ENCODE data around the gene HUNK.

The HUNK gene

DNA sequence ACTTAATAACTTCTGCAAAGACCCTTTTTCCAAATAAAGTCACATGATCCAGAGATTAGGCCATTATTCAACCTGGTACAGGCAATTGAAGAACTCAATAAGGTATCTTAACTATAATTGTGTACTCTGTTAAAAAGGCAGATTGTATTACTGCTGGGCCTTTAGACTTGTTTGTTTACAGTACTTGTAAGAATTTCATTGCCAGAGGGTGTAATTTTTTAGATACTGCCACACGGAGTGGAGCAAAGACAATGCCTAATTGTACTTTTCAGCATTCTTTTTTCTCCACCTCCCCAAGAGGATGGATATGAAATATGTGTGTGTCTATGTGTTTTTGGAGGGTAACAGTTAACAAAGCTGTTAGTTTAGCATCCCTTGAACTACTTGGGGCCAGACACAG is 47.5 kb downstream of the HUNK start:
- no peak overlapping the region for H3K4me3 ChIP-seq (ENCODE audit: low read depth, low read length)
- TF ChIP-seq, protein P1, sequence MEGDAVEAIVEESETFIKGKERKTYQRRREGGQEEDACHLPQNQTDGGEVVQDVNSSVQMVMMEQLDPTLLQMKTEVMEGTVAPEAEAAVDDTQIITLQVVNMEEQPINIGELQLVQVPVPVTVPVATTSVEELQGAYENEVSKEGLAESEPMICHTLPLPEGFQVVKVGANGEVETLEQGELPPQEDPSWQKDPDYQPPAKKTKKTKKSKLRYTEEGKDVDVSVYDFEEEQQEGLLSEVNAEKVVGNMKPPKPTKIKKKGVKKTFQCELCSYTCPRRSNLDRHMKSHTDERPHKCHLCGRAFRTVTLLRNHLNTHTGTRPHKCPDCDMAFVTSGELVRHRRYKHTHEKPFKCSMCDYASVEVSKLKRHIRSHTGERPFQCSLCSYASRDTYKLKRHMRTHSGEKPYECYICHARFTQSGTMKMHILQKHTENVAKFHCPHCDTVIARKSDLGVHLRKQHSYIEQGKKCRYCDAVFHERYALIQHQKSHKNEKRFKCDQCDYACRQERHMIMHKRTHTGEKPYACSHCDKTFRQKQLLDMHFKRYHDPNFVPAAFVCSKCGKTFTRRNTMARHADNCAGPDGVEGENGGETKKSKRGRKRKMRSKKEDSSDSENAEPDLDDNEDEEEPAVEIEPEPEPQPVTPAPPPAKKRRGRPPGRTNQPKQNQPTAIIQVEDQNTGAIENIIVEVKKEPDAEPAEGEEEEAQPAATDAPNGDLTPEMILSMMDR (IDR thresholded peaks at IDR 0.05; ENCODE audit: low read depth, low read length) = no peak

DNA sequence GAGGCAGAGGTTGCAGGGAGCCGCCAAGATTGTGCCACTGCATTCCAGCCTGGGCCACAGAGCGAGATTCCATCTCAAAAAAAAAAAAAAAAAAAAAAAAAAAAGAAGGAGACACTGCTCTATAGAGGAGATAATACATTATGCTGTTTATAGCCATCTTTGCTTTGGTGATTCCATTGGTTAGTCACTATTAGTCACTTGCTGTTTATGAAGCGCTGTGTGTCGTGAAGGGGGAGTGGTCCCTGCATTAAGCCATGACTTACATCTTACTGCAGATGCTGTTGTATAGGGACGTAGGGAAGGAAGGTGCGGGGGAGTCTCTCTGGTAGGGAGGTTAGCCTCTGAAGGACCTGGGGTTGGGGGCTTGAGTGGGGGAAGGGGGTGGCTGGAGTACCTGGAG is 48.3 kb downstream of the HUNK start:
- TF ChIP-seq, protein P1 (IDR thresholded peaks at IDR 0.05; ENCODE audit: low read depth, low read length) = no peak
- H3K4me3 ChIP-seq (ENCODE audit: low read depth, low read length) = no peak overlapping the region

DNA sequence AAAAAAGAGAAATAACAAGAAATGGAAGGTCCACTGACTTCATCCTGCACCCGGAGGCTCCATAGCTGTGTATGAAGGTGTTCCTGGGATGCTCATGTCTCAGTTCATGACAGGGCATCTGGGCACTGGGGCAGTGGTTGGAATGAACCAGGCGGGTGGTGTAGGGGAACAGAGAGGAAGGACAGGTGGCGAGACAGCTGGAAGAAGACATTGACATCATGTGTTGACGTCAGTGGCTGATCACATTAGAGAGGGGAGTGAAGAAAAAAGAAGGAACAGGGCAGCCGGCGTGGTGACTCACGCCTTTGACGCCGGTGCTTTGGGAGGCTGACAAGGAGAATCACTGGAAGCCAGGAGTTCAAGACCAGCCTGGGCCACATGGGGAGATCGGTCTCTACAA is 50.1 kb downstream of the HUNK start:
- H3K4me3 ChIP-seq (ENCODE audit: low read depth, low read length) = no peak overlapping the region
- TF ChIP-seq, protein P1 (IDR thresholded peaks at IDR 0.05; ENCODE audit: low read depth, low read length) = no peak

DNA sequence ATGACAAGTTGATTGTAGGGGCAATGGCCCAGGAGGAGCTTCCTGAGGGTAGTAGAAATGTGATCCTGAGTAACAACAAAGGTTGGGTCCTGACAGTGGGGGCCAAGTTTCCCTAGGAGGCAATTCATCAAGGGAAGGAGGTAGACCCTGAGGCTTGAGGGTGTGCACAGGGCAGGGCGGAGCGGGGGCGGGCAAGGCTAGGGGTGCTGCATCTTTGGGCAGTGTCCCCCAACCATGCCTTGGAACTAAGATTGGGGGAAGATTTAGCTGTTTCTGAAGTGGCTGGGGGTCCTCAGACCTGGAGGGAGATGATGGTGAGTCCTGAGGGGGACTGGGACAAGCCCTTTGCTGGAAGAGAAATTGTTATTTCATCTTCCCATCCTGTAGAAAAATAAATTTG is 50.9 kb downstream of the HUNK start:
- H3K4me3 ChIP-seq (ENCODE audit: low read depth, low read length) = no peak overlapping the region

DNA sequence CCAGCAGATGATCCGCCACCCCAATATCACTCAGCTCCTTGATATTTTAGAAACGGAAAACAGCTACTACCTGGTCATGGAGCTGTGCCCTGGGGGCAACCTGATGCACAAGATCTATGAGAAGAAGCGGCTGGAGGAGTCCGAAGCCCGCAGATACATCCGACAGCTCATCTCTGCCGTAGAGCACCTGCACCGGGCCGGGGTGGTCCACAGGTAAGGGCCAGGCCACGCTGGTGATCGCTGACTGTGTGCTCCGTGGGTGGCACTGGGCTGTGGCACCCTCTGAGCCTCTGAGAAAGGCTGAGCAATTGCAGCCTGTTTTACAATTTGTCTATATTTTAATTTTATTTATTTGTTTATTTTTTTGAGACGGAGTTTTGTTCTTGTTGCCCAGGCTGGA is 51.7 kb downstream of the HUNK start:
- TF ChIP-seq, protein P1 (IDR thresholded peaks at IDR 0.05; ENCODE audit: low read depth, low read length) = no peak
- H3K4me3 ChIP-seq (ENCODE audit: low read depth, low read length) = no peak overlapping the region

More for the DNA sequence above, 50.9 kb downstream of the HUNK start:
- TF ChIP-seq, protein P1 (IDR thresholded peaks at IDR 0.05; ENCODE audit: low read depth, low read length) = no peak

DNA sequence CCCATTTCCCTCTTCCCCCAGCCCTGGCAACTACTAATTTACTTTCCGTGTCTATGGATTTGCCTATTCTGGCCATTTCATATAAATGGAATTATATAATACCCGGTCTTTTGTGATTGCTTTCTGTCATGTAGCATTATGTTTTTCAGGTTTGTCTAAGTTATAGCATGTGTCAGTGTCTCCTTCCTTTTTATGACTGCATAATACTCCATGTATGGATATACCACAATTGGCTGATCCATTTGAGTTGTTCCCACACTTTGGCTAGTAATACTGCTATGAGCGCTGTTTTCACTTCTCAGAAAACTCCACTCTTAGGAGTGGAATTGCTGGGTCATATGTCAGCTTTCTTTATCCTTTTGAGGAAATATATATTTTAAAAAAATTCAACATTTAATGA is 53.7 kb downstream of the HUNK start:
- TF ChIP-seq, protein P1 (IDR thresholded peaks at IDR 0.05; ENCODE audit: low read depth, low read length) = no peak
- no peak overlapping the region for H3K4me3 ChIP-seq (ENCODE audit: low read depth, low read length)

DNA sequence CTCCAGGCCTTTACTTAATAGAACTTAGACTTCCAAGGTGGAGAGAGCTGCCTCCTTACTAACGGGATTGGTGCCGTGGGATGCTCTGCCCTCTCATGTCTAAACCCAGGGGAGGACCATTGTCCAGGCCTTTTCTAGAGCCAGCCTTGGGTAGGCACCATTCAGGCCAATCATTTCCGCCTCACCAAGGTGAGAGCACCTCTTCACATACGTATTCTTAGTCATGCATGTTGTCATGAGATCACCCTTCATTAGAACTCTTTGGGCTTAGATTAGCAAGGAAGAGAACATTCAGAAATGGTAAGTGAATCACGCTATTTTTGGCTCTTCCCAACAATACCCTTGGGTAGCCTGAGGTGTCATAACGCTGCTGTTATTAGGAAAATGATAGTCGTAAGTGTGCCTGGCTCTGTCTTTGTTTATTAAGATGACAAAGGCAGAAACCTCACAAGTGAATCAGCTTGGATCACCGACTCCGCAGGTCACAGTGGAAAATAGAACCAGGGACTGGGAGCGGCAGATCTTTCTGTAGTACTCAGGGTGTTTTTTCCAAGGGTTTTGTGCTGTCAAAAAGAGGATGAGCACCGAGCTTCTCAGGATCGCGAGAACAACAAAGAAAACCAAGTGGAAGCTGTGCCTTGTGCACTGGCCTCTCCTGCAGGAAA is 55.0 kb downstream of the HUNK start:
- TF ChIP-seq, protein P1 (IDR thresholded peaks at IDR 0.05; ENCODE audit: low read depth, low read length) = no peak
- no peak overlapping the region for H3K4me3 ChIP-seq (ENCODE audit: low read depth, low read length)
